HG03159 (cell line): ENCODE data around the gene RASA4.
A peak's percentile ranks its signal among the peaks of the same experiment; 100 is the strongest.
"Not testable (repeated sequence)": the region's sequence is repeated elsewhere in the genome, so short reads cannot be mapped to it uniquely, and the experiment has no call there.

Experiments
- ATAC-seq: cut with Tn5 transposase; IDR thresholded peaks from one replicate; pipeline ENCODE4 v1.9.1; 2021; ENCODE audit warnings: mild to moderate bottlenecking, moderate library complexity; ENCODE audit not compliant: unreplicated experiment

Gene RASA4

GRCh38 chr7:102616507-102617125, at the start of gene RASA4:
TSS of gene RASA4 (minus strand) at chr7:102616756. CDS start at chr7:102616689, 67 bp downstream.
- peak; percentile 67 for ATAC-seq

GRCh38 chr7:102664765-102665164, 48.2 kb upstream of the RASA4 start:
- ATAC-seq, result not testable (repeated sequence)

GRCh38 chr7:102649924-102650323, 33.4 kb upstream of the RASA4 start, which contains the start of gene SPDYE2B:
TSS of gene SPDYE2B (plus strand) at chr7:102650319. CDS start at chr7:102652349, 2,030 bp downstream.
- not testable (repeated sequence) for ATAC-seq

GRCh38 chr7:102647813-102648212, 31.3 kb upstream of the RASA4 start:
- not testable (repeated sequence) for ATAC-seq

GRCh38 chr7:102643404-102643803, 26.8 kb upstream of the RASA4 start:
- not testable (repeated sequence) for ATAC-seq

- ATAC-seq, result not testable (repeated sequence)
Observed at GRCh38 chr7:102642691-102643090, 26.1 kb upstream of the RASA4 start, which contains the start of gene UPK3BL1. TSS of gene UPK3BL1 (minus strand) at chr7:102642791. CDS start at chr7:102642741, 50 bp downstream.

GRCh38 chr7:102638848-102639247, 22.3 kb upstream of the RASA4 start:
- not testable (repeated sequence) for ATAC-seq

GRCh38 chr7:102636956-102637355, 20.4 kb upstream of the RASA4 start:
- ATAC-seq, result not testable (repeated sequence)

GRCh38 chr7:102635354-102635753, 18.8 kb upstream of the RASA4 start:
- ATAC-seq, result not testable (repeated sequence)

GRCh38 chr7:102634299-102634698, 17.7 kb upstream of the RASA4 start:
- not testable (repeated sequence) for ATAC-seq

GRCh38 chr7:102630622-102631021, 14.1 kb upstream of the RASA4 start:
- ATAC-seq, result not testable (repeated sequence)

- ATAC-seq, result not testable (repeated sequence)
Observed at GRCh38 chr7:102627271-102627904, 10.8 kb upstream of the RASA4 start.

- ATAC-seq, result not testable (repeated sequence)
Observed at GRCh38 chr7:102618122-102618521, 1.6 kb upstream of the RASA4 start.

GRCh38 chr7:102615930-102616329, 626 bp downstream of the RASA4 start:
- ATAC-seq, result not testable (repeated sequence)

- ATAC-seq, result not testable (repeated sequence)
Observed at GRCh38 chr7:102614873-102615272, 1.7 kb downstream of the RASA4 start.

GRCh38 chr7:102614346-102614697, 2.2 kb downstream of the RASA4 start:
- not testable (repeated sequence) for ATAC-seq

- peak; percentile 61 for ATAC-seq
Observed at GRCh38 chr7:102613575-102614345, 2.8 kb downstream of the RASA4 start.

- not testable (repeated sequence) for ATAC-seq
Observed at GRCh38 chr7:102611675-102612325, 4.8 kb downstream of the RASA4 start.

GRCh38 chr7:102611013-102611674, 5.4 kb downstream of the RASA4 start:
- ATAC-seq, result peak; percentile 35

GRCh38 chr7:102610441-102610840, 6.1 kb downstream of the RASA4 start:
- not testable (repeated sequence) for ATAC-seq
